Transverse colon (tissue), 3 donors: ENCODE data around the gene EBLN2.

Experiments used
- CTCF ChIP-seq, 5 experiments: fragments of 200-600 bp in 3 of 5; fragments of 450-650 bp in 2 of 5; sonication (generic) in 3 of 5; IDR thresholded peaks; 1 replicate in 2 of 5; 2 replicates in 3 of 5; pipeline ENCODE4 v1.5.1; 2016 to 2017; ENCODE audit warnings: antibody characterized with exemption in 5 of 5, inconsistent platforms in 3 of 5, mild to moderate bottlenecking in 2 of 5, moderate library complexity in 1 of 5
- POLR2A ChIP-seq: fragments of 450-650 bp; IDR thresholded peaks from one replicate; pipeline ENCODE4 v1.6.1; 2016; ENCODE audit warnings: antibody characterized with exemption, mild to moderate bottlenecking, moderate library complexity

- no peak for TF ChIP-seq CTCF (IDR thresholded peaks at IDR 0.05)
- no peak for TF ChIP-seq POLR2A
Observed at GRCh38 chr3:73074781-73075180, 13.3 kb downstream of the EBLN2 start.
